Measurements from ENCODE around the gene CLASP2. TPM values are rescaled to one million over a fixed set of nuclear protein-coding genes. Genes with fewer than 3 reads are reported as not detected.
A peak's percentile ranks its signal among the peaks of the same experiment; 100 is the strongest.
"Not testable (repeated sequence)": the region's sequence is repeated elsewhere in the genome, so short reads cannot be mapped to it uniquely, and the experiment has no call there.

Gene CLASP2
- total and polyA plus RNA-seq, 3 experiments from 2014 or later, result 13.7 to 53.8 (median 47.0) TPM

DNA sequence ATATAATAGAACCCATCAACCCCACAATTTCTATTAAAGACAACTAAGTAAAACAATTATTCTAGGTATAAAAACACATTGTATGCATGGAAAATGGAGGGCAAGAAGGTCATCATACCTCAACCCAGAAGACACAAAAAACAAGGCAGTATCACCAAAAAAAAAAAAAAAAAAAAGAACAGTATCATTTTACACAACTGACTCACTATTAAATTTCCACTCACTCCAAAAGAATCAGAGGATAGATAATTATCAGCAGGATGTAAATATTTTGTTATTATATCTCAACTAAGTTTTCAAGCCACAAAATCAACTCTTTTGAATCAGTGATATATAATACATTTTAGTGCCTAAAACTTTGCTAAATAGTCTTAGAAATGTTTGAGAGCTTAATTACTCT lies 55.0 kb downstream of the CLASP2 start:
- Histone ChIP-seq H3K27me3 (ENCODE audit: insufficient read depth, low read length, poor library complexity, severe bottlenecking) (no peaks in the 10 kb centered on the region), H3K4me1 (ENCODE audit: insufficient read depth, low read length) (peaks cover 10% of the 10 kb centered on the region), H3K27ac (ENCODE audit: low read depth, low read length) (no peak overlapping the region), H3K4me3 (ENCODE audit: low read length) (no peak overlapping the region), H3K9me3 (ENCODE audit: low read length) (no peaks in the 10 kb centered on the region), H3K36me3 (ENCODE audit: insufficient read depth, low read length) (no peaks in the 10 kb centered on the region)
- Mint-ChIP-seq H3K27ac (peak overlapping the region in 1 of 8 donors; percentile 2), H3K36me3 (peaks cover 0 to 17% (median 9%) of the 10 kb centered on the region in 3 donors), H3K27me3 (no peaks in the 10 kb centered on the region), H3K9me3 (no peaks in the 10 kb centered on the region), H3K4me1 (peaks cover 22 to 26% (median 25%) of the 10 kb centered on the region in 3 donors), H3K4me3 (no peak overlapping the region)
- no peak for DNase-seq
- CTCF ChIA-PET, result no interaction called here
- POLR2A ChIA-PET, result no interaction called here

GRCh38 chr3:33659856-33660434 lies 58.1 kb downstream of the CLASP2 start:
- H3K36me3 Mint-ChIP-seq, result peaks cover 0 to 10% (median 6%) of the 10 kb centered on the region in 3 donors
- peaks cover 29 to 36% (median 34%) of the 10 kb centered on the region in 3 donors for H3K4me1 Mint-ChIP-seq
- CTCF ChIA-PET, result interaction anchor here (1.0 kb wide), 1 partner anchor 56 kb away, joined by 3 read pairs; no protein-coding TSS in a partner anchor
- peak overlapping the region; percentile 11 for H3K27ac ChIP-seq (ENCODE audit: low read depth, low read length)
- H3K27me3 Mint-ChIP-seq, result no peaks in the 10 kb centered on the region
- H3K9me3 Mint-ChIP-seq, result no peaks in the 10 kb centered on the region
- H3K36me3 ChIP-seq (ENCODE audit: insufficient read depth, low read length), result no peaks in the 10 kb centered on the region
- H3K4me3 ChIP-seq (ENCODE audit: low read length), result peak overlapping the region; percentile 35
- H3K9me3 ChIP-seq (ENCODE audit: low read length), result no peaks in the 10 kb centered on the region
- H3K4me1 ChIP-seq (ENCODE audit: insufficient read depth, low read length), result peaks cover 10% of the 10 kb centered on the region
- peak overlapping the region in 3 of 7 donors; percentile 53 to 75 (median 74) for H3K4me3 Mint-ChIP-seq
- DNase-seq, result no peak
- no peaks in the 10 kb centered on the region for H3K27me3 ChIP-seq (ENCODE audit: insufficient read depth, low read length, poor library complexity, severe bottlenecking)
- H3K27ac Mint-ChIP-seq, result peak overlapping the region in 2 of 8 donors; percentile 45 to 69
- POLR2A ChIA-PET, result interaction anchor here (1.6 kb wide), 1 partner anchor 57 kb away, joined by 3 read pairs; no protein-coding TSS in a partner anchor

- H3K27me3 ChIP-seq (ENCODE audit: insufficient read depth, low read length, poor library complexity, severe bottlenecking), result no peaks in the 10 kb centered on the region
- no peaks in the 10 kb centered on the region for H3K9me3 Mint-ChIP-seq
- ChIA-PET CTCF (interaction anchor here (1.0 kb wide), 1 partner anchor 57 kb away, joined by 3 read pairs; no protein-coding TSS in a partner anchor), POLR2A (interaction anchor here (1.6 kb wide), 1 partner anchor 58 kb away, joined by 3 read pairs; no protein-coding TSS in a partner anchor)
- H3K27ac ChIP-seq (ENCODE audit: low read depth, low read length), result peak overlapping the region; percentile 11
- H3K27me3 Mint-ChIP-seq, result no peaks in the 10 kb centered on the region
- peak overlapping the region in 6 of 8 donors; percentile 4 to 69 (median 45) for H3K27ac Mint-ChIP-seq
- no peaks in the 10 kb centered on the region for H3K9me3 ChIP-seq (ENCODE audit: low read length)
- H3K36me3 Mint-ChIP-seq, result peaks cover 0 to 10% (median 6%) of the 10 kb centered on the region in 3 donors
- H3K36me3 ChIP-seq (ENCODE audit: insufficient read depth, low read length), result no peaks in the 10 kb centered on the region
- DNase-seq, result peak in 2 of 5 donors; percentile 34 to 47
- peak overlapping the region; percentile 53 to 82 (median 71) for H3K4me3 Mint-ChIP-seq
- peak overlapping the region; percentile 35 for H3K4me3 ChIP-seq (ENCODE audit: low read length)
- peaks cover 10% of the 10 kb centered on the region for H3K4me1 ChIP-seq (ENCODE audit: insufficient read depth, low read length)
- peaks cover 31 to 38% (median 36%) of the 10 kb centered on the region in 3 donors for H3K4me1 Mint-ChIP-seq
These were observed 58.8 kb downstream of the CLASP2 start for GRCh38 chr3:33658991-33659848.

GRCh38 chr3:33658621-33658990 lies 59.4 kb downstream of the CLASP2 start:
- H3K27me3 Mint-ChIP-seq, result no peaks in the 10 kb centered on the region
- H3K27ac Mint-ChIP-seq, result peak overlapping the region in 3 of 8 donors; percentile 37 to 69 (median 45)
- H3K4me1 Mint-ChIP-seq, result peaks cover 37 to 44% (median 41%) of the 10 kb centered on the region in 3 donors
- no peak for DNase-seq
- Histone ChIP-seq H3K9me3 (ENCODE audit: low read length) (no peaks in the 10 kb centered on the region), H3K27me3 (ENCODE audit: insufficient read depth, low read length, poor library complexity, severe bottlenecking) (no peaks in the 10 kb centered on the region), H3K4me3 (ENCODE audit: low read length) (peak overlapping the region; percentile 35), H3K27ac (ENCODE audit: low read depth, low read length) (no peak overlapping the region), H3K36me3 (ENCODE audit: insufficient read depth, low read length) (no peaks in the 10 kb centered on the region), H3K4me1 (ENCODE audit: insufficient read depth, low read length) (peaks cover 10% of the 10 kb centered on the region)
- ChIA-PET POLR2A (interaction anchor here (1.6 kb wide), 1 partner anchor 59 kb away, joined by 3 read pairs; no protein-coding TSS in a partner anchor), CTCF (no interaction called here)
- peak overlapping the region; percentile 32 to 82 (median 69) for H3K4me3 Mint-ChIP-seq
- peaks cover 0 to 10% (median 6%) of the 10 kb centered on the region in 3 donors for H3K36me3 Mint-ChIP-seq
- H3K9me3 Mint-ChIP-seq, result no peaks in the 10 kb centered on the region

DNA sequence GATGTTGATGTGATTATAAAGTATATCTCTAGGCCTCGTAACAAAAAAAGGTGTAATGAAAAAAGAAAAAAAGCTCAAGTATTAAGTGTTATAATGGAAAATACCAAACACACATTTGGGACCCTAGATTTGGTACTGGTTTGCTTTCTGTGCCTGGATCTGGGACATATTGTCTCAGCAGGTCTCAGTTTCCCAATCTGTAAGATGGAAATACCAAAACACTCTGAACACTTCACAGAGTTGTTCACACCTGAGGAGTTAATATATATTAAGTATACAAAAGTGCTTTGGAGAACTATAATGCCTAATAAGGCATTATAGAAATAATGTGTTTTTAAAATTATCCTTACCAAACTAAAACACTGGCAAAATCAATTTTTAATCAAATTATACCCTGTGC lies 60.0 kb downstream of the CLASP2 start:
- no peak for DNase-seq
- CTCF ChIA-PET, result no interaction called here
- H3K4me3 ChIP-seq (ENCODE audit: low read length), result no peak overlapping the region

GRCh38 chr3:33652736-33653135 lies 65.3 kb downstream of the CLASP2 start:
- H3K9me3 ChIP-seq (ENCODE audit: low read length), result no peaks in the 10 kb centered on the region
- H3K27ac ChIP-seq (ENCODE audit: low read depth, low read length), result no peak overlapping the region
- Mint-ChIP-seq H3K4me3 (no peak overlapping the region), H3K36me3 (no peaks in the 10 kb centered on the region), H3K4me1 (peaks cover 25 to 50% (median 30%) of the 10 kb centered on the region in 3 donors), H3K27ac (no peak overlapping the region), H3K27me3 (peaks cover 0 to 2% of the 10 kb centered on the region in 2 donors), H3K9me3 (no peaks in the 10 kb centered on the region)
- ChIA-PET CTCF (no interaction called here), POLR2A (no interaction called here)
- no peak for DNase-seq
- no peaks in the 10 kb centered on the region for H3K36me3 ChIP-seq (ENCODE audit: insufficient read depth, low read length)
- no peaks in the 10 kb centered on the region for H3K4me1 ChIP-seq (ENCODE audit: insufficient read depth, low read length)
- H3K4me3 ChIP-seq (ENCODE audit: low read length), result no peak overlapping the region
- H3K27me3 ChIP-seq (ENCODE audit: insufficient read depth, low read length, poor library complexity, severe bottlenecking), result no peaks in the 10 kb centered on the region

More for the DNA sequence above, 60.0 kb downstream of the CLASP2 start:
- H3K4me1 Mint-ChIP-seq, result peaks cover 39 to 44% (median 42%) of the 10 kb centered on the region in 3 donors
- Histone ChIP-seq H3K27ac (ENCODE audit: low read depth, low read length) (no peak overlapping the region), H3K4me1 (ENCODE audit: insufficient read depth, low read length) (peaks cover 10% of the 10 kb centered on the region), H3K36me3 (ENCODE audit: insufficient read depth, low read length) (no peaks in the 10 kb centered on the region), H3K9me3 (ENCODE audit: low read length) (no peaks in the 10 kb centered on the region), H3K27me3 (ENCODE audit: insufficient read depth, low read length, poor library complexity, severe bottlenecking) (no peaks in the 10 kb centered on the region)
- POLR2A ChIA-PET, result no interaction called here
- no peak overlapping the region for H3K27ac Mint-ChIP-seq
- peaks cover 0 to 9% (median 6%) of the 10 kb centered on the region in 3 donors for H3K36me3 Mint-ChIP-seq
- H3K27me3 Mint-ChIP-seq, result no peaks in the 10 kb centered on the region
- H3K9me3 Mint-ChIP-seq, result no peaks in the 10 kb centered on the region
- H3K4me3 Mint-ChIP-seq, result peak overlapping the region in 3 of 7 donors; percentile 13 to 23 (median 15)

DNA sequence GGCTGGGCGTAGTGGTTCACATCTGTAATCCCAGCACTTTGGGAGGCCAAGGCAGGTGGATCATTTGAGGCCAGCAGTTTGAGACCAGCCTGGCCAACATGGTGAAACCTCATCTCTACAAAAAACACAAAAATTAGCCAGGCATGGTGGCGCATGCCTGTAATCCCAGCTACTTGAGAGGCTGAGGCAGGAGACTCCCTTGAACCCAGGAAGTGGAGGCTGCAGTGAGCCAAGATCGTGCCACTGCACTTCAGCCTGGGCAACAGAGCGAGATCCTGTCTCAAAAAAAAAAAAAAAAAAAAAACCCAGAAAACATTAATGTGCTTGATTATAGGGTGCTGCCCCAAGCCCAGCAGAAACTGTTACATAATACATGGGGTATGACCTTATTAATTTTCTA lies 67.0 kb downstream of the CLASP2 start:
- H3K4me1 ChIP-seq (ENCODE audit: insufficient read depth, low read length); H3K4me3 Mint-ChIP-seq; H3K27me3 ChIP-seq (ENCODE audit: insufficient read depth, low read length, poor library complexity, severe bottlenecking); H3K9me3 ChIP-seq (ENCODE audit: low read length); H3K9me3 Mint-ChIP-seq; H3K36me3 Mint-ChIP-seq; H3K27ac Mint-ChIP-seq; H3K4me3 ChIP-seq (ENCODE audit: low read length); H3K36me3 ChIP-seq (ENCODE audit: insufficient read depth, low read length); POLR2A ChIA-PET; CTCF ChIA-PET; DNase-seq; H3K27ac ChIP-seq (ENCODE audit: low read depth, low read length); H3K27me3 Mint-ChIP-seq: not testable (repeated sequence)
- H3K4me1 Mint-ChIP-seq, result peaks cover 21 to 47% (median 30%) of the 10 kb centered on the region in 3 donors

DNA sequence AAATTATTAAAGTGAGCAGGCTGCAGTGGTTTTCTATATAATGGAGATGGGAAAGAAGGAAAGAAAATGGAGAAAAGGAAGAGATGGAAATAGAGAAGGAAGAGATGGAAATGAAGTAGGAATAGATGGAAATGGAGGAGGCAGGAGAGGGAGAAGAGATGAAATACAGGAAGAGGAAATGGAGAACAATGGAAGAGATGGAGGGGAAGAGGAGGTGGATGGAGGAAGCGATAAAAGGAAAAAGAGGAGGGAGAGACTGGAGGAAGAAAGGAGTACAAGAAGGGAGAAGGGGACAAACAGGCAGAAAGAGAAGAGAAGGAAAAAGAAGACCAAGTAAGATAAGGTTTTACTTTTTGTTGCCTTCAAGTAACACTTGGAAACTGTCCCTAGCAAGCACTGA lies 67.6 kb downstream of the CLASP2 start:
- Histone ChIP-seq H3K27ac (ENCODE audit: low read depth, low read length) (no peak overlapping the region), H3K4me3 (ENCODE audit: low read length) (no peak overlapping the region), H3K27me3 (ENCODE audit: insufficient read depth, low read length, poor library complexity, severe bottlenecking) (no peaks in the 10 kb centered on the region), H3K4me1 (ENCODE audit: insufficient read depth, low read length) (peaks cover 3% of the 10 kb centered on the region), H3K36me3 (ENCODE audit: insufficient read depth, low read length) (no peaks in the 10 kb centered on the region), H3K9me3 (ENCODE audit: low read length) (no peaks in the 10 kb centered on the region)
- Mint-ChIP-seq H3K27me3 (peaks cover 0 to 2% of the 10 kb centered on the region in 2 donors), H3K36me3 (peaks cover 0 to 4% (median 0%) of the 10 kb centered on the region in 3 donors), H3K4me3 (no peak overlapping the region), H3K27ac (peak overlapping the region in 2 of 8 donors; percentile 61 to 76), H3K4me1 (peaks cover 24 to 51% (median 34%) of the 10 kb centered on the region in 3 donors), H3K9me3 (no peaks in the 10 kb centered on the region)
- POLR2A ChIA-PET, result no interaction called here
- CTCF ChIA-PET, result no interaction called here
- no peak for DNase-seq
